ENCODE data around the gene GRIPAP1.

DNA sequence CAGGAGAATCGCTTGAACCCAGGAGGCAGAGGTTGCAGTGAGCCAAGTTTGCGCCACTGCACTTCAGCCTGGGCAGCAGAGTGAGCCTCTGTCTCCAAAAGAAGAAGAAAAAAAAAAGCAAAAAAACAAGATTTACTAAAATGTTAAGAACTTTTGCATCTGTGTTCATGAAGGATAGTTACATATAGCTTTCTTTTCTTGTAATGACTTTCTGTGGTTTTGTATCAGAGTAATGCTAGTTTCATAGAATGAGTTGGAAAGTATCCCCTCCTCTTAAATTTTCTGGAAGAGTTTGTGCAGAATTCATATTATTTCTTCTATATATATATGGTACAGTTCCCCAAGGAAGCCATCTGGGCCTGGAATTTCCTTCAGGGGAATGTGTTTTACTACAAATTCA, 17.0 kb upstream of the GRIPAP1 start:
- TF ChIP-seq, protein P1, sequence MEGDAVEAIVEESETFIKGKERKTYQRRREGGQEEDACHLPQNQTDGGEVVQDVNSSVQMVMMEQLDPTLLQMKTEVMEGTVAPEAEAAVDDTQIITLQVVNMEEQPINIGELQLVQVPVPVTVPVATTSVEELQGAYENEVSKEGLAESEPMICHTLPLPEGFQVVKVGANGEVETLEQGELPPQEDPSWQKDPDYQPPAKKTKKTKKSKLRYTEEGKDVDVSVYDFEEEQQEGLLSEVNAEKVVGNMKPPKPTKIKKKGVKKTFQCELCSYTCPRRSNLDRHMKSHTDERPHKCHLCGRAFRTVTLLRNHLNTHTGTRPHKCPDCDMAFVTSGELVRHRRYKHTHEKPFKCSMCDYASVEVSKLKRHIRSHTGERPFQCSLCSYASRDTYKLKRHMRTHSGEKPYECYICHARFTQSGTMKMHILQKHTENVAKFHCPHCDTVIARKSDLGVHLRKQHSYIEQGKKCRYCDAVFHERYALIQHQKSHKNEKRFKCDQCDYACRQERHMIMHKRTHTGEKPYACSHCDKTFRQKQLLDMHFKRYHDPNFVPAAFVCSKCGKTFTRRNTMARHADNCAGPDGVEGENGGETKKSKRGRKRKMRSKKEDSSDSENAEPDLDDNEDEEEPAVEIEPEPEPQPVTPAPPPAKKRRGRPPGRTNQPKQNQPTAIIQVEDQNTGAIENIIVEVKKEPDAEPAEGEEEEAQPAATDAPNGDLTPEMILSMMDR (conservative IDR thresholded peaks at IDR 0.05), result no peak
- TF ChIP-seq ZFX (IDR thresholded peaks at IDR 0.05), result no peak

All from C4-2B (cell line).